Measurements from ENCODE around the gene STN1. TPM values are rescaled to one million over a fixed set of nuclear protein-coding genes. Genes with fewer than 3 reads are reported as not detected.

The STN1 gene
- total RNA-seq: 30.2 and 31.9 TPM in 2 replicates

GRCh38 chr10:103918053-103918846 lies at the start of gene STN1:
STN1 (minus strand) TSS chr10:103918184; CDS start chr10:103917594, 590 bp downstream.
- intact Hi-C loops (cut with micrococcal nuclease): loop anchor here (1.0 to 5.0 kb wide), 12 partner anchors 10 to 551 kb away; partner anchors contain the start of genes ATP5MK, CFAP43, CFAP58 and GSTO2

GRCh38 chr10:103967448-103968071 lies 49.6 kb upstream of the STN1 start:
- intact Hi-C loops (cut with micrococcal nuclease): loop anchor here (1.0 to 5.0 kb wide), 8 partner anchors 59 to 571 kb away; partner anchors contain the start of genes ATP5MK, CFAP43, GSTO2 and PDCD11

DNA sequence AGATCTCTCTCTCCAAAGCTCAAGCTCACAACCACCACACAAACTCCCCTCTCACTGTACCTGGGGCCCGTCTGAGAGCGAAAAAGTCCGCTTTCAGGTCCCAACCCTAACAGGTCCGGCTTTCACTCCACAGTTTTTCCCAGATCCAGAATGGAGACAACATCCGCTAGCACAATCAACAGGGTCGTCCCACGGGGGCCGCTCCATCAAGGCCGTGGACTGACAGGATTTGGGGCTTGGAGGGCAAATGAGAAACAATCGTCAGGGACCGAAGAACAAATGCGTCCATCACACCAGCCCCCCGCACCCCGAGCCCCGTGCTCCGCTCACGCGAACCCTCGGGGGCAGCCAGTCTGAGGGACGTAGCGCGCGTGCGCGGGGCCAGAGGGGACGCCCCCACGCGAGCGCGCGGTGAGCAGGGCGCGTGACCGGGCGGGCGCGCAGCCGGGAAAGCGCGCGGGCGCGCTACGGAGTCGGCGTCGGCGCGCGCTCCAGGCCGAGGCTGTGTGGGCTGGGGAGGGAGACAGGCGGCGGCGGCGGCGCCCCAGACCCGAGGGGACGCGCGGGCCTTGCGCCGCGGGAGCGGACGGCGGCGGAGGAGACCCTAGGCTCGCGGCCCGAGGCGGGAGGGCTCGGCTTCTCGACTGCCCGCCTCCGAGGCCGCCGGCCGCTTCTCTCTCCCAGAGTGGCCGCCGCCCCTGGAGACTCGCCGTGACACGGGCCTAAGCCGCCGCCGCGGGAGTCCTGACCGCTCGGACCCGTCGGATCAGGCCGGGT lies 48.9 kb upstream of the STN1 start, which contains the start of gene SLK:
SLK (plus strand) TSS at position 470 of the 777 bp plus-strand sequence. CDS start 606 bp downstream, outside the sequence.
- intact Hi-C loops (cut with micrococcal nuclease): loop anchor here (1.0 to 5.0 kb wide), 8 partner anchors 16 to 570 kb away; partner anchors contain the start of genes ATP5MK, CFAP58, GSTO2 and PDCD11

- intact Hi-C loops (cut with micrococcal nuclease): no loop called here
Observed at GRCh38 chr10:103960103-103960502, 42.1 kb upstream of the STN1 start.

DNA sequence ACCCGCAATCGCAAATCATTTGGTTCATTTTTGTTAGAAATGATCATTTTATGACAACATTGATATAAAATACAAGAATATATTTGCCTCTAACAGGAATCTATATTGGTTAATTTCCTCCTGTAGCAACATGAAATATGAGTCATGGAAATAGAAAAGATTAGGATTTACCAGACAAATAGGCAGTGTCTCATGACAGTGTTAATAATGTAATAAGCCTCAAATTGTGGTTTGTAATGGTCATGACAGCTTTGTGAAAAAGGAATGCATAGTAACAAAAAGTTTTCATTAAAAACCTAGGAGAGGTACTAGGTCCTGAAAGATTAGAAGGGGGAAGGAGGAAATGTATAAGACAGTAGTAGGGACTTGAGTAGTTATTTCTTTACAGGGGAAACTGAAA lies 41.0 kb upstream of the STN1 start:
- intact Hi-C loops (cut with micrococcal nuclease): no loop called here

DNA sequence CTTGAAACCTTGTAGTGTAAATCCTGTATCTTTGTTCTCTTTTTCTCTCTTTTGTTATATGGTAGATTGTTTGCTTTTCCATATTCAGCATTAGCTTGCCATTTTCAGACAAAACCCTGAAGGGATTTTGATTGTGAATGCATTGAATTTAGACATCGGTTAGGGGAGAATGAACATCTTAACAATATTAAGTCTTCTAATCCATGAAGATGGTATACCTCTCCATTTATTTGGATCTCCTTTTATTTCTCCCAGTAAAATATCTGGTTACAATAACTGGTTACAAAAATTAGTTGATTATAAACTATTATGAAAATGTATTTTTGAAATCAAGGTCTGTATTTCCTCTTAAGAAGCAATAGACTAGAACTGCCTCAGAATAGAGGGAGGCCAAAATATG lies 36.6 kb upstream of the STN1 start:
- intact Hi-C loops (cut with micrococcal nuclease): no loop called here

- intact Hi-C loops (cut with micrococcal nuclease): no loop called here
Observed at GRCh38 chr10:103951942-103952341, 34.0 kb upstream of the STN1 start.

DNA sequence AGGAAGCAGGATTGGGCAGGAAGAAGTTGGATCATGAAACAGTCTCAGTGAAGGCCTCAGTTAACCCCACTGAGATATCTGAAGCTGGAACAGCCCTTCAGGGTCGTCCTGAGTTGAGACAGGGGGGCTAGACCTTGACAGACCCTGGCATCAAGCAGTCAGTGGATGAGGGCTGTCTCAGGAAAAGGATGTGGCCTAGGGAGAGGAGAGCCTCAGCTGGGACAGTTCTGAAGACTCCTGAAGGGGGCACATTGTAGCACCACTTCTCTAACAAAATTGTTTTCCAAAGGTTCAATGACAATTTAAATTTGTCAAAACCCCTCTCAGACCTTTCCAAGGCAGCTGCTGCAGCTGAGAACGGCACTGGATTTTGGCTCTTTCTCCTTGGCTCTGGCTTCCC lies 33.2 kb upstream of the STN1 start:
- intact Hi-C loops (cut with micrococcal nuclease): no loop called here

- intact Hi-C loops (cut with micrococcal nuclease): no loop called here
Observed at GRCh38 chr10:103949728-103950127, 31.7 kb upstream of the STN1 start.

DNA sequence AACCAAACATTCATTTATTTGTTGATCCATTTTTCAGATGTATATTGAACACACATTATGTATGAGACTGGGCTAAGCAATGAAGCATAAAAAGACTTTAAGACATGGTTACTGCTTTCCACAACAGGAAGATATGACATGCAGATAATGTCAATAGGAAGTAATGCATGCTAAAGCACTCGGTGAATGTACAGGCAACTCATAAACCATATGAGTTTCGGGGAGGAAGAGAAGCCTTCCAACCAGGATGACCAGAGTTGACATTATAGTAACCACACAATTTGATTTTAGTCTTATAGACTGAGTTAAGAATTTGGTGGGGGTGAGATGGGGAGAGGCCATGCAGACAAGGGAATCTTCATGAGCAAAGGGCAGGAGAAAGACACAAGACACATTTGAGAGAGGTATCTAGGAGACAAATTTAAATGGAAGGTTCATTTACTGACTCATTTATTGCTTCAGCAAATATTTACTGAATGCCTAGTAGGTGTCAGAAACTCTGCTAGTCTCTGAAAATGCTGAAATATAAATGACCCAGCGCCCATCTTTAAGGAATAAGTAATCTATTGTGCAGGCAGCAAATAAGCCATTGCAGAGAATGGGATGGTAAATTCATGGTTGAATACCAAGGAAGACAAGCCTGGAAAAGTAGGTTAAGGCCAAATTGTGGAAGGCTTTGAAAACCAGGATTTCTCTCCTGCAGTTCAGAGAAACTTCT lies 30.0 kb upstream of the STN1 start:
- intact Hi-C loops (cut with micrococcal nuclease): no loop called here

- intact Hi-C loops (cut with micrococcal nuclease): no loop called here
Observed at GRCh38 chr10:103942866-103943265, 24.9 kb upstream of the STN1 start.

DNA sequence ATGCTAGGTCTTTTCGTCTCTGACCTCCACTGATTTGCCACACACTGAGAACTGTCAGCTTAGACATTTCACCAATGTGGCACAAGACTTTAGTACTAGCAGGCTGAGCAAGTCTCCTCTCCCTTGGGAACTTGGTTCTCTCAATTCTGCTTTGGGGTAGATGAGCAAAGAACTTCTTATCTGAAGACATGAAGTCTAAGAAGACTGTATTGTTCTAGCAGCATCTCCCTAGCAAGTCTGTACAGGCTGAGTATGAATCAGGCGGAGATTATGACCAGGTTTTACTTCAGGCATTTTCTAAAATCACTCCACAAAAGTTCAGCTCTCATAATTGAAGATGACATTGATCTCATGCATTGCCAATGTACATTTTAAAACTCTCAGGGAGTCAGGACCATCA lies 23.8 kb upstream of the STN1 start:
- intact Hi-C loops (cut with micrococcal nuclease): no loop called here

GRCh38 chr10:103939522-103939921 lies 21.5 kb upstream of the STN1 start:
- intact Hi-C loops (cut with micrococcal nuclease): no loop called here

GRCh38 chr10:103936022-103936421 lies 18.0 kb upstream of the STN1 start:
- intact Hi-C loops (cut with micrococcal nuclease): no loop called here

DNA sequence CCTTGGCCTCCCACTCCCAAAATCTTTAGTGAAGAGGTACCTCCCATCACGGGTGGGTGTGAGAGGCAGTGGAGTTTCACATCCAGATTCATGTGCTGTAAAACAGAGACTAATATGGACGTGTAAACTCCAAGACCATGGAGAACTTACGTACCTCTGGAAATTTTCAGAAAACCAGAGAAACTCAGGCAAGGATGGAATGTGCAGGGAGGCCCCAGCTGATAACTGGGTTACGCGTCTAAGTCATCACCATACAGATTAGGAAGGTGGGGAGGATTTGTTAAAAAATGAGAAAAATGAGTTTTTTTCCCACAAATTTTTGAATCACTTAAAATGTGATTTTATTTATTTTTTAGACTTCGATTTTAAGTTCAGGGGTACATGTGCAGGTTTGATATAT lies 16.3 kb upstream of the STN1 start:
- intact Hi-C loops (cut with micrococcal nuclease): no loop called here

- intact Hi-C loops (cut with micrococcal nuclease): no loop called here
Observed at GRCh38 chr10:103933557-103934121, 15.7 kb upstream of the STN1 start.

GRCh38 chr10:103932971-103933370 lies 15.0 kb upstream of the STN1 start:
- intact Hi-C loops (cut with micrococcal nuclease): no loop called here

- intact Hi-C loops (cut with micrococcal nuclease): no loop called here
Observed at GRCh38 chr10:103932271-103932670, 14.3 kb upstream of the STN1 start.

- intact Hi-C loops (cut with micrococcal nuclease): no loop called here
Observed at GRCh38 chr10:103931603-103932002, 13.6 kb upstream of the STN1 start.

DNA sequence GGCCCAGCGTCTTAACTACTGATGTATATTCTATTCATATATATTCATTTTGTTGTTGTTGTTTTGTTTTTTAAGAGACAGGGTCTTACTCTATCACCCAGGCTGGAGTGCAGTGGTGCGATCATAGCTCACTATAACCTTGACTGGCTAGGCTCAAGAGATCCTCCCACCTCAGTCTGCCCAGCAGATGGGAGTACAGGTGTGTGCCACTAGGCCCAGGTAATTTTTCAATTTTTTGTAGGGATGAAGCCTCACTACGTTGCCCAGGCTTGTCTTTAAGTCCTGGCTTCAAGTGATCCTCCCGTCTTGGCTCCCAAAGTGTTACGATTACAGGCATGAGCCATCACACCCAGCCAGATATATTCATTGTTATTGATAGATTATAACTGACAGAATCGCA lies 12.9 kb upstream of the STN1 start:
- intact Hi-C loops (cut with micrococcal nuclease): no loop called here

GRCh38 chr10:103930449-103930848 lies 12.5 kb upstream of the STN1 start:
- intact Hi-C loops (cut with micrococcal nuclease): no loop called here
